GM23338 (cell line): ENCODE data around the gene NT5DC3. TPM values are rescaled to one million over a fixed set of nuclear protein-coding genes. Genes with fewer than 3 reads are reported as not detected.

Experiments
- ATAC-seq: fragments of 200-7000 bp; cut with Tn5 transposase; 3 replicates; pipeline ENCODE4 v1.9.1; 2020
- DNase-seq: peaks from one replicate; pipeline ENCODE4 v3.0.0-alpha.2; 2015; ENCODE audit warnings: low spot score
- H2AFZ ChIP-seq: fragments of 200-600 bp; sonication (generic); 2 replicates; pipeline ENCODE4 v1.8.0; 2016; ENCODE audit warnings: antibody characterized with exemption, mild to moderate bottlenecking, moderate library complexity
- H3F3A ChIP-seq: fragments of 200-600 bp; sonication (generic); replicated peaks from 2 replicates; pipeline ENCODE4 v1.8.0; 2017; ENCODE audit warnings: antibody characterized with exemption, mixed run types, low read depth
- H3K27ac ChIP-seq: fragments of 200-600 bp; sonication (generic); 2 replicates; pipeline ENCODE4 v1.6.1; 2016; ENCODE audit warnings: low read depth
- H3K27me3 ChIP-seq: fragments of 200-600 bp; sonication (generic); 2 replicates; pipeline ENCODE4 v1.8.0; 2016; ENCODE audit warnings: mild to moderate bottlenecking, mixed run types, moderate library complexity; ENCODE audit not compliant: insufficient read depth
- H3K36me3 ChIP-seq: fragments of 200-600 bp; sonication (generic); 2 replicates; pipeline ENCODE4 v1.8.0; 2016; ENCODE audit warnings: mild to moderate bottlenecking; ENCODE audit not compliant: insufficient read depth
- H3K4me1 ChIP-seq: fragments of 200-600 bp; sonication (generic); 2 replicates; pipeline ENCODE4 v1.8.0; 2016; ENCODE audit warnings: mild to moderate bottlenecking, moderate library complexity; ENCODE audit not compliant: insufficient read depth
- H3K4me2 ChIP-seq: fragments of 200-600 bp; sonication (generic); 2 replicates; pipeline ENCODE4 v1.7.1; 2017; ENCODE audit warnings: mixed run types
- H3K4me3 ChIP-seq: fragments of 200-600 bp; sonication (generic); 2 replicates; pipeline ENCODE4 v1.6.1; 2016; ENCODE audit warnings: mixed run types
- H3K79me2 ChIP-seq: fragments of 200-600 bp; sonication (generic); replicated peaks from 2 replicates; pipeline ENCODE4 v1.8.0; 2017; ENCODE audit warnings: mild to moderate bottlenecking; ENCODE audit not compliant: insufficient read depth
- H3K9me2 ChIP-seq: fragments of 200-600 bp; sonication (generic); 2 replicates; pipeline ENCODE4 v1.8.0; 2017; ENCODE audit not compliant: insufficient read depth
- H4K20me1 ChIP-seq: fragments of 200-600 bp; sonication (generic); replicated peaks from 2 replicates; pipeline ENCODE4 v1.8.0; 2017; ENCODE audit warnings: mild to moderate bottlenecking; ENCODE audit not compliant: insufficient read depth
- H3K27ac Mint-ChIP-seq: 2 replicates; pipeline ENCODE4 v1.8.0; 2020; ENCODE audit warnings: inconsistent platforms, mild to moderate bottlenecking, moderate library complexity, mixed read lengths
- H3K27me3 Mint-ChIP-seq: 3 replicates; pipeline ENCODE4 v1.8.0; 2022; ENCODE audit warnings: low read depth, mild to moderate bottlenecking, moderate library complexity, mixed read lengths, inconsistent platforms; ENCODE audit not compliant: insufficient read depth, poor library complexity
- H3K36me3 Mint-ChIP-seq: 3 replicates; pipeline ENCODE4 v1.8.0; 2021; ENCODE audit warnings: low read depth, mild to moderate bottlenecking, inconsistent platforms, moderate library complexity, mixed read lengths
- H3K4me1 Mint-ChIP-seq: 3 replicates; pipeline ENCODE4 v1.8.0; 2020; ENCODE audit warnings: mild to moderate bottlenecking, inconsistent platforms, mixed read lengths
- H3K4me3 Mint-ChIP-seq: 3 replicates; pipeline ENCODE4 v1.8.0; 2021; ENCODE audit warnings: moderate library complexity, mild to moderate bottlenecking, inconsistent platforms, mixed read lengths
- H3K9me3 Mint-ChIP-seq: 3 replicates; pipeline ENCODE4 v1.8.0; 2020; ENCODE audit warnings: moderate library complexity, mild to moderate bottlenecking, inconsistent platforms, mixed read lengths
- ETS1 ChIP-seq: IDR thresholded peaks from 2 replicates; pipeline ENCODE4 v1.6.1; 2016; ENCODE audit warnings: antibody characterized with exemption
- EZH2 ChIP-seq: fragments of 200-600 bp; sonication (generic); IDR thresholded peaks from one replicate; pipeline ENCODE4 v1.8.0; 2017; ENCODE audit warnings: antibody characterized with exemption, mild to moderate bottlenecking, low read depth; ENCODE audit not compliant: unreplicated experiment
- EZH2phosphoT487 ChIP-seq: fragments of 200-600 bp; sonication (generic); IDR thresholded peaks from one replicate; pipeline ENCODE4 v1.8.1; 2018; ENCODE audit warnings: antibody characterized with exemption; ENCODE audit not compliant: unreplicated experiment
- NANOG ChIP-seq: IDR thresholded peaks from 2 replicates; pipeline ENCODE4 v1.6.1; 2016; ENCODE audit warnings: antibody characterized with exemption, borderline replicate concordance
- REST ChIP-seq: IDR thresholded peaks from one replicate; pipeline ENCODE4 v1.6.1; 2018; ENCODE audit warnings: antibody characterized with exemption; ENCODE audit not compliant: unreplicated experiment
- ZNF462 ChIP-seq: fragments of 250-450 bp; sonication (Bioruptor Pico); IDR thresholded peaks from 2 replicates; pipeline ENCODE4 v1.5.0; 2020; ENCODE audit warnings: mild to moderate bottlenecking, moderate library complexity
- polyA plus RNA-seq: library from polyadenylated mRNA; unstranded; fragments of >200 nt; fragmentation: Nextera tagmentation; extraction: Ambion mirVana; gene quantifications from 2 replicates; pipeline ENCODE4 v1.2.1, GENCODE V29; 2016
- total RNA-seq: library from RNA; depleted of rRNA; stranded (reverse); fragments of >200 nt; shearing (Covaris generic); gene quantifications from 2 replicates; pipeline ENCODE4 v1.2.3, GENCODE V29; 2014

Gene NT5DC3
- total and polyA plus RNA-seq, 2 experiments from 2014 or later, result 2.2 to 12.5 TPM

GRCh38 chr12:103877288-103877687 is 36.3 kb upstream of the NT5DC3 start:
- Histone ChIP-seq H3K4me1 (no peaks in the 10 kb centered on the region), H3K36me3 (no peaks in the 10 kb centered on the region), H4K20me1 (no peaks in the 10 kb centered on the region), H3K4me2 (no peak overlapping the region), H3K4me3 (no peak overlapping the region), H3K27me3 (no peaks in the 10 kb centered on the region), H3F3A (no peaks in the 10 kb centered on the region), H3K9me2 (no peaks in the 10 kb centered on the region), H3K79me2 (no peaks in the 10 kb centered on the region), H2AFZ (no peak overlapping the region), H3K27ac (no peak overlapping the region)
- Mint-ChIP-seq H3K4me3 (no peak overlapping the region), H3K27me3 (no peaks in the 10 kb centered on the region), H3K36me3 (no peaks in the 10 kb centered on the region), H3K9me3 (no peaks in the 10 kb centered on the region), H3K27ac (no peak overlapping the region), H3K4me1 (peaks cover 5% of the 10 kb centered on the region)
- ATAC-seq, result no peak
- TF ChIP-seq EZH2 (no peak), ETS1 (no peak), REST (no peak), EZH2phosphoT487 (no peak), NANOG (no peak), ZNF462 (no peak)
- DNase-seq, result no peak
